GM12801 (cell line): Measurements from ENCODE around the gene ICE2.

Source experiments
- CTCF ChIP-seq: IDR thresholded peaks from one replicate; pipeline ENCODE4 v1.5.1; 2011; ENCODE audit warnings: control low read depth; ENCODE audit not compliant: insufficient read length; ENCODE audit errors: extremely low read depth

Gene ICE2

GRCh38 chr15:60369696-60370095 is 109.2 kb downstream of the ICE2 start:
- no peak for TF ChIP-seq CTCF
